Kidney (tissue), 14 donors: Measurements from ENCODE around the gene TRPC4AP. TPM values are rescaled to one million over a fixed set of nuclear protein-coding genes. Genes with fewer than 3 reads are reported as not detected.
"Not testable (repeated sequence)": the region's sequence is repeated elsewhere in the genome, so short reads cannot be mapped to it uniquely, and the experiment has no call there.

Experiments used
- DNase-seq, 5 donors: peaks; one replicate each; pipeline ENCODE4 v3.0.0-alpha.2; 2013 to 2020
- FAIRE-seq: peaks from 2 replicates; lab custom pipeline; 2012; peaks lifted over from hg19 to GRCh38; lab: Jason Lieb, UNC
- H3K27ac ChIP-seq, 2 donors: one replicate each; pipeline ENCODE4 v1.7.0; 2013; ENCODE audit warnings: low read depth in 2 of 2, low read length in 2 of 2, inconsistent platforms in 1 of 2
- H3K27me3 ChIP-seq: one replicate; pipeline ENCODE4 v1.7.1; 2013; ENCODE audit warnings: low read length, inconsistent platforms; ENCODE audit not compliant: control insufficient read depth, insufficient read depth
- H3K36me3 ChIP-seq, 3 donors: one replicate each; pipeline versions ENCODE4 v1.7.0 to v1.7.1; 2013; ENCODE audit warnings: low read length in 3 of 3, control low read depth in 1 of 3, inconsistent platforms in 1 of 3; ENCODE audit not compliant: insufficient read depth in 3 of 3, control insufficient read depth in 2 of 3
- H3K4me1 ChIP-seq, 3 donors: one replicate each; pipeline versions ENCODE4 v1.7.0 to v1.7.1; 2013; ENCODE audit warnings: low read length in 3 of 3, inconsistent platforms in 1 of 3, low read depth in 1 of 3; ENCODE audit not compliant: control insufficient read depth in 2 of 3, insufficient read depth in 2 of 3
- H3K4me3 ChIP-seq, 3 donors: one replicate each; pipeline versions ENCODE4 v1.7.0 to v1.8.1; 2013; ENCODE audit warnings: low read length in 3 of 3, control low read depth in 1 of 3, inconsistent platforms in 1 of 3
- H3K9ac ChIP-seq, 3 donors: one replicate each; pipeline versions ENCODE4 v1.7.0 to v1.7.1; 2013; ENCODE audit warnings: low read length in 3 of 3, control low read depth in 1 of 3, inconsistent platforms in 1 of 3
- H3K9me3 ChIP-seq, 3 donors: one replicate each; pipeline versions ENCODE4 v1.7.0 to v1.7.1; 2013; ENCODE audit warnings: low read length in 3 of 3, control low read depth in 1 of 3, inconsistent platforms in 1 of 3; ENCODE audit not compliant: control insufficient read depth in 2 of 3, insufficient read depth in 1 of 3
- CTCF ChIP-seq: IDR thresholded peaks from 3 replicates; pipeline ENCODE4 v1.5.1; 2012; ENCODE audit warnings: mild to moderate bottlenecking, moderate library complexity, borderline replicate concordance; ENCODE audit not compliant: insufficient read depth; ENCODE audit errors: extremely low read depth
- intact Hi-C: fragments of 100-400 bp; cut with DNase I; formaldehyde crosslinking; loops from one replicate; pipeline ENCODE4 v1.11.1; 2022
- polyA plus RNA-seq: library from polyadenylated mRNA; stranded (reverse); fragments of 350-450 nt; fragmentation: Illumina TruSeq; extraction: RNeasy Lipid Tissue Mini Kit (QIAGEN cat#74804); gene quantifications from one replicate; pipeline ENCODE4 v1.2.3, GENCODE V29; 2014; ENCODE audit warnings: low read depth, low replicate concordance; ENCODE audit not compliant: insufficient read depth
- total RNA-seq: library from RNA; stranded (reverse); fragmentation: NEBNext Ultra II Directional; extraction: Animal tissue kit (Norgen Biotek cat#: 25700); gene quantifications from one replicate; pipeline ENCODE4 v1.2.1, GENCODE V29; 2021
- donor health status: control.
- donor health status: control.
- donor health status: control.
- donor health status: control.
- donor health status: control.
- donor health status: DM: yes; HTN: yes; CAD: no.
- donor health status: Normal renal cell carcinoma (clear cell type).

Gene TRPC4AP
- total and polyA plus RNA-seq, 2 donors from 2014 or later: 36.5 to 51.2 TPM

- FAIRE-seq (no peak), DNase-seq (no peak)
- no peak overlapping the region for H3K9ac ChIP-seq
- no peaks in the 10 kb centered on the region for H3K9me3 ChIP-seq
- TF ChIP-seq CTCF: no peak
- intact Hi-C loops: no loop called here
- no peaks in the 10 kb centered on the region for H3K27me3 ChIP-seq
- no peak overlapping the region for H3K27ac ChIP-seq
- peaks cover 0 to 15% (median 6%) of the 10 kb centered on the region in 3 donors for H3K4me1 ChIP-seq
- no peaks in the 10 kb centered on the region for H3K36me3 ChIP-seq
- H3K4me3 ChIP-seq: no peak overlapping the region
Observed at GRCh38 chr20:35087355-35087754, 5.3 kb downstream of the TRPC4AP start.

GRCh38 chr20:35085477-35086225 is 7.0 kb downstream of the TRPC4AP start:
- no peaks in the 10 kb centered on the region for H3K36me3 ChIP-seq
- no peaks in the 10 kb centered on the region for H3K9me3 ChIP-seq
- H3K4me1 ChIP-seq: peaks cover 0 to 6% (median 0%) of the 10 kb centered on the region in 3 donors
- no peaks in the 10 kb centered on the region for H3K27me3 ChIP-seq
- H3K27ac ChIP-seq: no peak overlapping the region
- H3K4me3 ChIP-seq: no peak overlapping the region
- FAIRE-seq: no peak
- no peak for DNase-seq
- intact Hi-C loops: no loop called here
- H3K9ac ChIP-seq: no peak overlapping the region
- no peak for TF ChIP-seq CTCF

GRCh38 chr20:35084998-35085397 is 7.6 kb downstream of the TRPC4AP start:
- no peaks in the 10 kb centered on the region for H3K9me3 ChIP-seq
- intact Hi-C loops: no loop called here
- peaks cover 0 to 6% (median 0%) of the 10 kb centered on the region in 3 donors for H3K4me1 ChIP-seq
- no peaks in the 10 kb centered on the region for H3K27me3 ChIP-seq
- no peak for TF ChIP-seq CTCF
- H3K36me3 ChIP-seq: no peaks in the 10 kb centered on the region
- H3K27ac ChIP-seq: no peak overlapping the region
- no peak for DNase-seq
- H3K4me3 ChIP-seq: no peak overlapping the region
- H3K9ac ChIP-seq: no peak overlapping the region
- FAIRE-seq: no peak

DNA sequence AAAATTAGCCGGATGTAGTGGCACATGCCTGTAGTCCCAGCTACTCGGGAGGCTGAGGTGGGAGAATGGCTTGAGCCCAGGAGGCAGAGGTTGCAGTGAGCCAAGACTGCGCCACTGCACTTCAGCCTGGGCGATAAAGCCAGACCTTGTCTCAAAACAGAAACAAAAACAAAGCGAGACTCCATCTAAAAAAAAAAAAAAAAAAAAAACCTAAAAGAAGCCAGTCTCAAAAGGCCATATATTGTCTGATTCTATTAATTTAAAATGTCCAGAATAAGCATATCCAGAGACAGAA is 12.3 kb downstream of the TRPC4AP start:
- H3K36me3 ChIP-seq: peaks cover 6 to 12% (median 11%) of the 10 kb centered on the region in 3 donors
- H3K27me3 ChIP-seq, H3K9ac ChIP-seq, DNase-seq, intact Hi-C loops, H3K4me1 ChIP-seq, H3K27ac ChIP-seq, H3K9me3 ChIP-seq, H3K4me3 ChIP-seq, FAIRE-seq: not testable (repeated sequence)
